GM19238 (cell line): ENCODE results near the gene CDHR3.

Experiments
- DNase-seq: peaks from one replicate; pipeline ENCODE4 v3.0.0; 2011; ENCODE audit warnings: low spot score; ENCODE audit not compliant: insufficient read length

The CDHR3 gene

DNA sequence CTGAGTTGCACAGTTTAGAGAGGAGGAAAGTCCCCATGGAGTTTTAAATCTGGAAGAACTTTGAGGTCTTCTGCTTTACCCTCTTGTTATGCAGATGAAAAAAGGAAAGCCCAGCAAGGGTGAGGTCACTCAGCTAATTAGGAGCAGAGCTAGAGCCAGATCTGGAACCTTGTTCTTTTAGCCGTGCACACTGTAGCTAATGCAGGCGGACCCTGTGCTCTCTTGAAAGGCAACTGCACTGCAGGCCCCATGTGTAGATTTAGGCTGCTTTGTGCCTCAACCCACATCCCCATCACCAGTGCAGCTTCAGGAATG, 85.6 kb downstream of the CDHR3 start:
- no peak for DNase-seq

DNA sequence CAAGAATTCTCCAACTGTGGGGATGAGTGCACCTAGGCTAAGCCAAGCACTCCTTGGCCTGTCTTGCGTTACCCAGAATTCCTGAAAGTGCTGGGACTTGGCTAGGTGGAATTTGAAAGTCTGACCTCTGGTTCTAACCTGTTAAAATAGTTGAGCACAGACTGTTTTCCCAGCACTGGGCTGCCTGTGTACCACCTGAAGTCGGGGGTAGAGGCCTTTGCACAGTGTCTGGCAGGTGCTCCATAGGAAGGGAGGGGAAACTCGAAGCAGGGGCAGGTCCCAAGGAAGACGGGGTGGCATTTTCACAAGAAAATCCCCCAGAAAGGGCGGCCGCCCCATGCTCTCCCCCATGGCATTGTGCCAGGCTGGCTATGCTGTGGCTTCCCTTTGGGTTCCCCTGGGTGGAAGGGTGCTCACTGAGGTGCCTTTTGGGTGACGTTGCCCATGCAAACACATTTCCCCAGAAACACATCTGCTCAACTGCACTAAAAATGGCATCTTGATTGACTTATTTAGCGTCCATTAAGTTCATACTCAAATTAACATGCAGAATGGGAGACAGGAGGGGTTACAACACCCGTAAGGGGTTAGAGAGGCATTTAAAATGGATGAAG, 86.2 kb downstream of the CDHR3 start:
- DNase-seq: no peak

DNA sequence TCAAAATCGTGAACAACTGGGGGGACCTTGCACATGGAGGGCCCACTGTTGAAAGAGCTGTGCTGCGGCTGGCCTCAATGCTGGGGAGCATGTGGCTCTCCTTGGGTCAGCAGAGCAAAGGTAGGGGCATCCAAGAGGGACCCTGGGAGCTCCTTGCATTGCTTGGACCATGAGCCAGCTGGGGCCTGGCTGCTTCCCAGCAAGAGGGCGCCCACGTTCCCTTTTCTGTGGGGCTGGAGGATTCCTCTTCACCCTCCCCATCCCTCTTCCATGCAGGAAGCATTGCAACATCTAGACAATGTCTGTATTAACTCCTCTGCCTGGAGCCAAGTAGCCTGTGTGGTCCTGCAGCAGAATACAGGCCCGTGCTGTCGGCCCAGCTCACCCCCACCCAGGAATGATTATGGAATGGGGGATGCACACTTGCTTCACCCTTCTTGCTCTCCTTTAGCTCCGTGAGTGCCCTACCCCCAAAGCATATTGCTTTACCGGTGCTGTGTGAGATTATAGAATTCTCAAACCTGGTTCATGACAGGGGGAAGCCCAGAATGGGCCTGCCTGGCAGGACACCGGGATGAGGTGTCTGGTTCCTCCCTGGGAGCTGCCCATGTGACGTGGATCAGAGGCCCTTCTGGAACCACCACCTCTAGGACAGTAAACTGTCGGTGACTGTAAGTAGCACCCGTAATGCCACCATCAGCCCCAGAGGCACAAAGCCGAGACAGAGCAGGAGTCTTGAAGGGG, 87.1 kb downstream of the CDHR3 start:
- no peak for DNase-seq

DNA sequence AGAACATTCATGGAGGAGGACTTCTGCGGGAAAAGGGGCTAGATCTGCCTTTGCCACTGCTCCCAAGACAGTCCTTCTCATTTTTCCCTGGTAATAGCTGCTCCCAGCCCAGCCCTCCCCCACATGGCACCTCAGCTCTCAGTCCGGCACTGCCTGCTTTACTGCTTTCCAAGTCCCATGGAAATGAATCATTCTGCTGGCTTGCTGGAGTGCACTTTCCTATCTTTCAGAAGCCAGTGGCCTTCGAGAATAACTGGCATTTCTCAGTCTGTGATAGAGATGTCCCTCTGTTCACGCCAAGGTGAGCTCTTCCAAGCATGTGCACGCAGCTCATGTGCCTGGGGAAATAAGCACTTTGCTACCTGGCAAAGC, 87.7 kb downstream of the CDHR3 start:
- DNase-seq: no peak

DNA sequence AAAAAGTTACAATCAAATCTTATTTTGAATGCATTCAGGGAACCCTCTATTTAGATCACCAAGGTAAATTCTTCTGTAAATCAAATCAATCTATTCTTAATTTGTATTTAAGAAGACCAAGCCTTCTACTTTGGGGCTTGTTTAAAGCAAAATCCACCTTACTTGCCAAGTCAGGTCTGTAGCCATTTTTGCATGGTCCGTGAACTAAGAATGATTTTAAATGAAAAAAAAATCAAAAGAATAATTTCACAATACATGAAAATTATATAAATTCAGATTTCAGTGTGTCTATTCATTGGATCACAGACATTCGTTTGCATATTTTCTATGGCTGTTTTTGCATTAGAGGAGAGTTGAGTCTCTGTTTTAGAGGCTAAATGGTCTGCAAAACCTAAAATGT, 89.6 kb downstream of the CDHR3 start:
- DNase-seq: no peak

DNA sequence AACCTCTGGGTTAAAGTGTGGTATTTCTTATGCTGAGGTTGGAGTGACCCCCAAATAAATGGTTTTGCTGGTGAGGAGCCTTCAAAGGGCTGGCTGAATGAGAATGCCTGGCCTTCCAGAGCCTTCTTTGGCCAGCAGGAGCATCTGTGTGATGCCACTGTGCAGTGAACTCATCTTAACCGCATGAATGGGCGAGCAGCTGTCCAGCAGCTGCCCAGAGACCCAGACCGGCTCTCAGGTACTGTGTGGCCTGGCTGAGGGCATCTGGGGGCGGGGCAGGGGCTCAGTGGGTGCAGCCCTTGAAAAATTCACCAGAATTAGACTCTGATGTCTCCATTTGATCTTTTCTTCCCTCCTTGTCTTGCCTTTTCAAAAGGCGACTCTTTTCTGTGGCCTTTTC, 90.0 kb downstream of the CDHR3 start:
- DNase-seq: no peak

DNA sequence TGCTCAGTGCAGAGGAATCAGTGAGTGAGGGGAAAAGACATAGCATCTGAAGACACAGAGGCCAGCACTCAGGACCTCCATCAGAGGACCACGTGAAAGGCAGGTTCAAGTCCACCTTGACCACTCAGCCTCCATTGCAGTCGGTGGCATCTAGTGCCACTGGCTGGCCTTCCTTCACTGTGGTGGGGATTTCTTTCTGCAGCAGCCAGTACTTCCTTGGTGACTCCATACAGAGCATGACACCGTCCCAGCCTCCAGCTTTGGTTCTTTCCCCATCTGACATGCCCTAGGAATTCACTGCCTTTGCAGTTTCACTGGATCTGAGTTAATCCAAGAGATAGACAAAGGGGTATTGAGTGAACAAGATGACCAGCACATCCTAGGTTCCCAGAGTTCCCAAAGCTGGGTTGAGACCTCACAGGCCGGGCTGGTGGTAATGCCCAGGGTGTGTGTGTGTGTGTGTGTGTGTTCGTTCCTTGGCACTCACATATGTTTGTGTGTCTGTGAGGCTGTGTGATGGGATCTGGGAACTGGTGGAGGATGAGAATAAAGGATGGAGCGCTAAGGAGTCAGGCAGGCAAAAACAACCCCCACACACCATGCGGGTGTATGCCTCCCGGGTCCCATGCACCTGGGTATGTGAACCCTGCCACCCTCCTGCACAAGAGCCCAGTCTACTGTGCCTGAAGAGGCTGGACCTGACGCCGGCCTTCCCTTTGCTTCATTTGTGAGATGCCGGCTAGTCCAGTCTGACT, 91.3 kb downstream of the CDHR3 start:
- no peak for DNase-seq

DNA sequence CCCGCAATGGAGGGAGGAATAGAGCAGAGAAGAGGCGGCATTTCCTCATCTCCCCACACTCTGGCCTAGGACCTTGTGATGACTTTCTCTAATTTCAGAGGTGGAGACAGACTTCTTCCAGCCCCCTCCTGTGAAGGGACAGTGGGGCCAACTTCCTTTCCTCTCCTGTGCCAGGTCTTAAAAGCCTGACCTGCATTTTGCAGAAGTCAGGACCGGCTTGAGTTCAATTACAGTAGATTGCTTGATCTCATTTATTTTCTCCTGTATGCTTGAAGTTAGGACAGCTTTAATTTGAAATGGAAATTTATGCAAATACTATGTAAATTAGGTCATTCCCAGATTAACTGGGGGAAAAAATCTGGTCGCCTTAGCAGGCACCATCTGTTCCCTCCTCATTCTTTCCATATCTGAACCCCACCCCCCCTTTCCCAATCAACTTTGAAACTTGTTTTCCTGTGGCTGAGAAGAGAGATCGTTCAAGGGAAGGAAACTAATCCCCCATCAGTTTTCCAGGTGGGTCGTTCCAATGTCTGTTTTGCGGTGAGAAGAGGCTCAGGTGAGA, 92.0 kb downstream of the CDHR3 start:
- DNase-seq: no peak

DNA sequence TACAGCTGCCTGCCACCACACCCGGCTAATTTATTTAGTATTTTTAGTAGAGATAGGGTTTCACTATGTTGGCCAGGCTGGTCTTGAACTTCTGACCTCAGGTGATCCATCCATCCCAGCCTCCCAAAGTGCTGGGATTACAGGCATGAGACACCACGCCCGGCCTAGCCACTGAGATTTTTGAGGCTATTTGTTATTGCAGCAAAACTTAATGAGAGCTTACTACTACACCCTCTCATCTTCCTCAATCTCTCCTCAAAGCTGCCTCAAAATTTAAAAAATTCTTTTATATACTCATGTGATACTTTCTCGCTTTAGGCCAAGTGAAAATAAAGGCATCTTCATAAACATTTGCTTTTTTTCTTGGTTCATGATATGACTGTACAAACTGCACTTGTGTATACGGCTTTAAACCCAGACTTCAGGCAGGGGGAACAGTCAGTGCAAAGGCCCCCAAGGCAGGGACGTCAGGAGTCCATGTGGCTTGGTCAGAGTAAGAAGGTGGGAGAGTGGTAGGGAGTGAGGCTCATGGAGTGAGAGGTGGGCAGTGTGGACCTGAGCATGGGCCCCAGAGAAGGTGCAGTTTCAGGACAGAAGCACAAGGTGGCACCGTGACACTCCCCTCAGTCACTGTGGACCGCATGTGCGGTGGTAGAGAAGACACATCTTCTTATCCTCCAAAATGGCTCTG, 93.6 kb downstream of the CDHR3 start:
- DNase-seq: peak; percentile 69

DNA sequence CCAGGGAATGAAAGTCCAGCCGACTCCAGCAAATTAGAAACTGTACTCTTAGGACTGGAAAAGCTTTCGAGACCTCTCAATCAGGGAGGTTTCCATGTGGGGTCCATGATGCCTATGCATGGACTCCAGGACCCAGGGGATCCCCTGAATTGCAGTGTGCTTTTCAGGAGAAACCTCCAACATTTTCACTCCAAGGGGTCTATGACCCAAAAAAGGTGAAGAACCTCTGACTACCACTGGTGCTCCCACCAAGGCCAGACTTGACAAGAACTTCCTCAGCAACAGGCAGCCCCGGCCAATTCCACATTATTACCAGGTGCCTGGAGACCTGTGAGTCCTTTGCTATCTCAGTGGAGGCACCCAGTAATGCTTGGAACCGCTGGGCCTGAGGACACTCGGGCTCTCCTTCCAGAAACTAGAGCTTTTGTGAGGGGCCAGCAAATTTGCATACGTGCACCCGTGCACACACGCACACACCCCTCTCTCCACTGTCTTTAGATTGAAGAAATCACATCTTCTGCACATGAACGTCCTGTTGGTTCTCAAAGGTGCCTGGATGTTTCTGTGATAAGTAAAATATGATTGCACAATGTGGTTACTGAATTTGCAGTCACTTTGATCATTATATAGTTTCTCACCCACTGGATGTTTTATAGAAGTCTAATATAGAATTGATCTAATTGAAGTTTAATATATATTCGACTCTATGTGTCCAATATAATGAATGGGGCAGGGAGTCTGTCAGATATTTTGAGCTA, 94.3 kb downstream of the CDHR3 start:
- DNase-seq: no peak

DNA sequence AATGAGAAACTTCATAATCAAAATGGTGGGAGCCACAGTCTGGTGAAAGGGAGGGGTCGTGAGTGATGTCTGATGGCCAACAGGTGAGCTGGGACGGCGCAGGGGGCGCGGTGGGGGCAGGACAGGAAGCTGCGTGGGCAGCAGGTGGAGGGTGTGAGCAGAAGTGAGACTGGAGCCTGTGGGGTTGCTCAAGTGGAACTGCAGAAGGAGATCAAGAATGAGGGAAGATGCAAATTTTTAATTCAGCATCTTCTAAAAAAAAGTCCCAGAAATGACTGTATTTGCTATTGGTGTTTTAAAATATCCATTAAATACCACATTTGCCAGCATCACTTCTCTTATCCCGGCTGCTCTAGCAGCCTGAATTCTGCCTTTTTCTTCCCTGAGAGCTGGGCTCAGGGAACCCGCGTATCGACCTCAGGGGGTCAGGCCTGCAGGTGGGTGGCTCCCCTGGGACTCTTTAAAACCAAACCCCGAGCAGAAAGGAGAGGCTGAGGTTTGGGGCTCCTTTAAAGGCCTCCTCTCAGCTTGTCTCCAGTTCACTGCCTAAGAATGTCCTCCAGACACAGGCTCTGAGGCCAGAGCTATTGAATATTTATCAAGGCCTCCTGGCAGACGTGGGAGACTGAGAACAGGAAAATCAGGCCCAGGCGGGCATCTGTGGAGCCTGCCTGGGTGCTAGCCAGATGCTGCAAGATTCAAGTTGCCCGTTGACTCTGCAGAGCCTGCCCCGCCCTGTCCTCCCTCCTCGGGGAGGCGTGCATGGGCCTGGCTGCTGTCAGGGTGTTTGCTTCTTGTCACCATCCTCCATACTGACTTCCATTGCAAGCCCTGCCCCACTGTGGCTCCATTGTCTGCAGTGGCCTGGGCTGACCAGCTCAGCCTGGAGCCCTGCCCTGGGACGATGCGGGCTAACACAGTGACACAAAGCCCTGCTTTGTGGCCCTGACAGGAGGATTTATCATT, 95.2 kb downstream of the CDHR3 start:
- peak; percentile 58 for DNase-seq

DNA sequence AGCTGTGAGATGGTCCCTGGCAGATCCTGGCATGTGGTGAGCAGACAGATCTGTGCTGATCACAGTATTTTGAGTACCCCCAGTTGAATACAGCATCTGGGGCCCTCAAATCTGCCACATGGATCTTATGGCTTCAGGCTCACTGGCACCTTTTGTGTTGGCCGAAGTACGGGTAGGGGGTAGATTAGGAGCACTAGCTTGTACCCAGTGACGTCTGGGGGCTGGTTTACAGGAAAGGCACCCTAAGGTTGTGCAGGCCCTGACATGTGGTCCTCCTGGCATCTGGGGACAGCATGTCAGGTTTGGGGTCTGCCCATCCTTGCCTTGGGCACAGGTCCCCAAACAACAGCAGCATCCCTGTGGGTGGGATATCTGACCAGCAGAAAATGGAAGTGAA, 95.9 kb downstream of the CDHR3 start:
- no peak for DNase-seq

DNA sequence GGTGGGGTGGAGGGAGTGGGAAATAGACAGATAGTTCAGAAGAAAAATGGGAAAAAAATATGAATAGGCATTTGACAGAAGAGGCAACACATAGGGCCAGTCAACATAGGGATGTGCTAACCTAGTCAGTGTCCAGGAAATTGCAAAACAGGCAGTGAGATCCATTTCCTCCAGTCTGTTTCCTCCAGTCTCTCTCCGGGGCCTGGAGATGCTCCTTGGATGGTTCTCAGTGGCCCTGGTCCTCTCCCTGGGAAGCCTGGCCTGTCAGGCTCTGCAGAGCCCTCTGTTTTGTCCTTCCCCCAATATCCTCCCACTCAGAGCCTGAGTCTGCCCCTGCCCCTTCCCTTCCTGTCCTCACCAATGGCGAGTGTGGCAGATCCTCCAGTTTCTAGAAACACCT, 96.5 kb downstream of the CDHR3 start:
- no peak for DNase-seq

DNA sequence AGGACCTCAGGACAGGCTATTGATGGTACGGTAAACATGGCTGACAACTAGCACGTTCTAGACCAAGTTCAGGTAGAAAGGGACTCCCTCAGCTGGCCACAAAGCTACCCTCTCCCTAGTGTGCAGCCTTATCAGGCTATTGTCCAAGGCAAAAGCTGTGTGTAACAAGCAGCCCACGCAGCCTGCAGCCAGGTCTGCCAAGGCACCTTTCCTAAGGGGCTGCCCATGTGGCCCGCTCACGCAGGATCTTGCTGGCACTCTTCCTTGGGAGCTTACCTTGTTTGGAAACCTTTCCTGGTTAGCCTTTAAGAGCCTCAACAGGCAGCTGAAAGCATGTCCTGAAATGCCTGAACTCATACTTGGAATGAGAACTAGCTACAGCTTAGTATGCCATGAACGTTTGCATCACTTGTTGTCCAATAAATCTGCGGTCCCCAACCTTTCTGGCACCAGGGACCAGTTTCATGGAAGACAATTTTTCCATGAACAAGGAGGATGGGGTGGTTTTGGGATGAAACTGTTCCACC, 97.4 kb downstream of the CDHR3 start:
- DNase-seq: no peak

DNA sequence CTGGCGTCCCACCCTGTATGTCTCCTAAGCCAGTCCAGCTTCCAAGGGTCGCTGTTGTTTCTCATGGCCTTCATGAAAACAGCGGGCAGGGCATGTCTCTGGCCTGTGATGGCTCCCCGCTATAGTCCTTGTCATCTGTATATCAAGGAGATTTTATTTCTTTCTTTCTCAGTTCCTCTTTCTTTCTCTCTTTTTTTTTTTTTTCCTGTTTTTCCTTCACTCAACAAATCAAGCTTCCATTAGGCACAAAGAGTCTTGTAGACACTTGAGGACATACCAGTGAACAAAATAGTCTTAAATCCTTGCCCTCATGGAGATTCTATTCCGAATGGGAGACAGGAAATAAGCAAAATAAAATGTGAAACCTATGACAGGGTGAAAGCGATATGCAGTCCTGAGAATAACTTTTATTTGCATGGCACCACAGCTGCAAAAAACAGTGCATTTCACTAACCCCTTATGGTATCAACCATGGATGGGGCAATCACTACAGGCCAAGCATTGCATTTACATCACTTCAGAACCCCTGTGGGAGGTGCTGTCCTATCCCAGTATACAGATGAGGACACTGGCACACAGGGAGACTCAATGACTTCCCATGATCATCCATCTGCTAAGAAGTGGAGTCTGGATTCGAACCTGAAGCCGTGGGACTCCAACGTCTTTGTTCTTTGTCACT, 98.4 kb downstream of the CDHR3 start:
- no peak for DNase-seq

DNA sequence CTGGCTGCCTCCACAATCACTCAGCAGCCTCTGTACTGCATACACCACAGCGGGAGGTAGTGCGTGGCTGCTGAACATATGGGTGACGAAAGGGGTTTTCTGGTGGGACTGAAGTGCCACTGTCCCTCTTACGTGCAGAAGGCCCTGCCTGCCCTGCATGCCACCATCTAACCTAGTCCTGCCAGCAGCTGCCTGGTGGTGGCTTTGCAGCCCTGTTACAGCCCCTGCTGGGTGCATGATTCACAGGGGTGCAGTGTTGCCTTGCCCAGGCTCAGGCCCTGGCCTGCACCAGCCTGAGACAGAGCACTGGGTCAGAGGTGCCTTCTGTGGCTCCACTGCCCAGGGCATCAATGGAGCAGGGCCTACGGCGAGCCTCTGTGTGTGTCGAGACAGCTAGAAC, 98.9 kb downstream of the CDHR3 start:
- DNase-seq: no peak

DNA sequence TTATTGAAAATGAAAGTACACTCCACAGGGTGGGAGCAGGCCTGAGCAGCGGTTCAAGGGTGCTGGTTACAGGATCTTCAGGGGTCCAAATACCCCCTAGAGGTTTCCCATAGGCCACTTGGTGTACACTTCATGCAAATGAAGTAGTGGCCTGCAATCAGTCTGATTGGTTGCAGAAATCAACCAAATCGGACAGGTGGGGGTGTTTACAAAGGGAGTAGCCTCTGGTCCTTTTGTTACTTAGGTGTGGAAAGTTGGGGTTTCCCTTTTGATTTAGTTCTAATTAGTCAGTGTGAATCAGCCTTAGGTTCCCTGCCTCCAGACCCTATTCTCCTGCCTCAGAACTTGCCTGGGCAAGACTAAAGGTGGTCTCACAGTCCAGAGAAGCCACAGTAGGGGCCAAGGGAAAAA, 99.5 kb downstream of the CDHR3 start:
- DNase-seq: no peak

DNA sequence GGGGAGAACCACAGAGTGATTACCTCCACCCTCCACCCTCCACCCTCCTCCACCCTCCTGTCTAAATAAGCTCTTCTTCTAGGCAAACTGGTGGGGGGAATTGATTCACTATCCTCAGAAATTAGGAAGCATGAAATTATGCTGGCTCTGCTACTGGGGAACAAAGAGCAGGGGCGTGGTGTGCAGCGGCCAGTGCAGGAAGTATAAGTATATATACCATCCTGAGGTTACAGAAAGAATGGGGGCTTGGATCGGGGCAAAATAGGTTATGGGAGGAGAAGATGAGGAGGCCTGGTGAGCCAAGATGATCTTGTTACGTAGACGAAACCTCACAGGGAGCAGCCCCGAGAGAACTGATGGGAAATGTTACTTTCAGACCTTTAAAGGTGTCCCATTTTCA, 100.0 kb downstream of the CDHR3 start:
- DNase-seq: no peak

DNA sequence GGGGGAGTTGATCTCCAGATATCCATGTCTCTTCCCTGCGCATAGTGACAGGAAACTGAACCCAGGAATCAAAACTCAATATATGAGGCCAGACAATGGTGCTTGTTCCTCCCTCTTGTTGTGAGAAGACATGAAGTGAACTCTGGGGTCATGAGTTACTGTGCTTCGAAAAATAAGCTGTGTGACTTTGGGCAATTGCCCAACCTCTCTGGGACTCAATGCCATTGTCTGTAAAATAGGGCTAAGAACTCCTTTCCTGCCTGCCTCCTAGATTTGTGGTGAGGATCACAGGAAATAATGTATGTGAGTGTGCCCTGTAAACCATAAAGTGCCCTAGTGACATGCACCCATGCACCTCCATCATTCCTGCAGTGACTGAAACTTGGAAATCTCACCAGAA, 100.6 kb downstream of the CDHR3 start:
- no peak for DNase-seq
